ENCODE data around the gene PRKG1.

PRKG1 gene

DNA sequence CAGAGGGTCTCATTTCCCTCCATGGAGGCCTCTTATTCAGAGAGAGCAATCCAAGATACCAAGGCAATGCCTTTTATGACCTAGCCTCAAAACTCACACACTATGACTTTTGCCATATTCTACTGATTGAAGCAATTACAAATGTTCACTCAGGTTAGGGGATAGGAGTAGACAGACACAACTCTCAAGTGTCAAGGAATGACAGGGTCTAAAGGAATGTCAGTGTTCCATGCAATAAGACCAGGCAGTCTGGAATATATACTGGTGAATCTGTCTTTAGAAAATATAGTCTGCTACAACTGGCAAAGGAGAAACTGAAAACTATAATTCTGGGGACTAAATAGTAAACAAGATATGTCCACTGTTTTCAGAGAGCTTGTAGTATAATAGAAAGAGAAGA, 283.9 kb downstream of the PRKG1 start:
- TF ChIP-seq CTCF (conservative IDR thresholded peaks at IDR 0.05; ENCODE audit: low read depth) = no peak
- ChIA-PET CTCF (no interaction called here), POLR2A (ENCODE audit: low non-redundant PET) (no interaction called here)
- DNase-seq (ENCODE audit: low spot score) = no peak
- no peak overlapping the region for H3K27ac ChIP-seq

- DNase-seq (ENCODE audit: low spot score) = no peak
- POLR2A ChIA-PET (ENCODE audit: low non-redundant PET) = no interaction called here
- CTCF ChIA-PET = interaction anchor here (0.6 kb wide), 1 partner anchor 292 kb away, joined by 4 read pairs; no protein-coding TSS in a partner anchor
- H3K27ac ChIP-seq = no peak overlapping the region
- no peak for TF ChIP-seq CTCF (conservative IDR thresholded peaks at IDR 0.05; ENCODE audit: low read depth)
Measured at GRCh38 chr10:51363415-51363814, 289.1 kb downstream of the PRKG1 start.

- no peak for DNase-seq (ENCODE audit: low spot score)
- POLR2A ChIA-PET (ENCODE audit: low non-redundant PET) = no interaction called here
- CTCF ChIA-PET = no interaction called here
- no peak for TF ChIP-seq CTCF (conservative IDR thresholded peaks at IDR 0.05; ENCODE audit: low read depth)
- no peak overlapping the region for H3K27ac ChIP-seq
Measured at GRCh38 chr10:51364674-51365073, 290.4 kb downstream of the PRKG1 start.

DNA sequence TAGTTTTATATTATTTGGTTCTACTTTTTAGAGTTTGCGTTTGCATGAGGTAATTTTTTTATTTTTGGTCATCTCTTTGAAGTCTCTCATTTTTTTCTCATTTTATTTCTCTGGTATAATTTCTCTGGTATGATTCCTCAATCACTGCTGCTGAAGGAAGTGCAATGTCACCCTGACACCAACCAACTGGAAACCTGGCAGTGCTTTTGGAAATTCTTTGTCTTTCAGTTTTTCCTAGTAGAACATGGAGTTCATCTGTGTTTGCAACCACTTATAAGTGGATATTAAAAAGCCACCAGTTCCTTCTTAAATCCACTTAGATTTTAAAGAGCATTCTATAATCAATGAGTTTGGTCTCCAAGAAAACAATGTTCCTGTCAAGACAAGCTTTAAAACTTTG, 291.8 kb downstream of the PRKG1 start:
- ChIA-PET CTCF (interaction anchor here (0.9 kb wide), 1 partner anchor 1570 kb away, joined by 5 read pairs; no protein-coding TSS in a partner anchor), POLR2A (ENCODE audit: low non-redundant PET) (no interaction called here)
- H3K27ac ChIP-seq = no peak overlapping the region
- no peak for DNase-seq (ENCODE audit: low spot score)
- TF ChIP-seq CTCF (conservative IDR thresholded peaks at IDR 0.05; ENCODE audit: low read depth) = no peak

GRCh38 chr10:51367127-51367526, 292.8 kb downstream of the PRKG1 start:
- no peak overlapping the region for H3K27ac ChIP-seq
- POLR2A ChIA-PET (ENCODE audit: low non-redundant PET) = no interaction called here
- TF ChIP-seq CTCF (conservative IDR thresholded peaks at IDR 0.05; ENCODE audit: low read depth) = no peak
- no peak for DNase-seq (ENCODE audit: low spot score)
- CTCF ChIA-PET = interaction anchor here (0.7 kb wide), 1 partner anchor 777 kb away, joined by 3 read pairs; no protein-coding TSS in a partner anchor

DNA sequence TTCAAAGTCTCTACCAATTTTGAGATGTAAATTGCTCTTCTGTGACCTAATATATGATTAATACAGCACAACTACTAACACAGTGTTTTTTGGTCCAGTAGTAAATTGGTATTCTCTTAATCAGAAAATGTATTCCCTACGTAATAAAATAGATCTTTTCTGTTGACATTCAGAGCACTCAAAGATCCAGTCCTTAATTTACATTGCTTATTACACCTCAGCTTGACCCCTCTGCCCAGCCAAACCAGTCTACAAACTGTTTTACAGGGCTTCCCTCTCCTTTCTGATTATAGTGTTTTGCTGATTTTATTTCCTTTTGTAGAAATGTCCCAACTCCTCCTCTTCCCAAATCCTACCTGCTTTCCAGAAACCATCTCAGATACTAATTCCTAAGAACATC, 293.4 kb downstream of the PRKG1 start:
- ChIA-PET CTCF (interaction anchor here (0.7 kb wide), 1 partner anchor 776 kb away, joined by 3 read pairs; no protein-coding TSS in a partner anchor), POLR2A (ENCODE audit: low non-redundant PET) (no interaction called here)
- H3K27ac ChIP-seq = no peak overlapping the region

More for the DNA sequence above, 293.4 kb downstream of the PRKG1 start:
- no peak for TF ChIP-seq CTCF (conservative IDR thresholded peaks at IDR 0.05; ENCODE audit: low read depth)
- no peak for DNase-seq (ENCODE audit: low spot score)
